GM18861 (cell line): ENCODE measurements around the gene LGI1.

Experiments used
- ATAC-seq: cut with Tn5 transposase; IDR thresholded peaks from one replicate; pipeline ENCODE4 v1.9.1; 2021; ENCODE audit not compliant: unreplicated experiment

The LGI1 gene

DNA sequence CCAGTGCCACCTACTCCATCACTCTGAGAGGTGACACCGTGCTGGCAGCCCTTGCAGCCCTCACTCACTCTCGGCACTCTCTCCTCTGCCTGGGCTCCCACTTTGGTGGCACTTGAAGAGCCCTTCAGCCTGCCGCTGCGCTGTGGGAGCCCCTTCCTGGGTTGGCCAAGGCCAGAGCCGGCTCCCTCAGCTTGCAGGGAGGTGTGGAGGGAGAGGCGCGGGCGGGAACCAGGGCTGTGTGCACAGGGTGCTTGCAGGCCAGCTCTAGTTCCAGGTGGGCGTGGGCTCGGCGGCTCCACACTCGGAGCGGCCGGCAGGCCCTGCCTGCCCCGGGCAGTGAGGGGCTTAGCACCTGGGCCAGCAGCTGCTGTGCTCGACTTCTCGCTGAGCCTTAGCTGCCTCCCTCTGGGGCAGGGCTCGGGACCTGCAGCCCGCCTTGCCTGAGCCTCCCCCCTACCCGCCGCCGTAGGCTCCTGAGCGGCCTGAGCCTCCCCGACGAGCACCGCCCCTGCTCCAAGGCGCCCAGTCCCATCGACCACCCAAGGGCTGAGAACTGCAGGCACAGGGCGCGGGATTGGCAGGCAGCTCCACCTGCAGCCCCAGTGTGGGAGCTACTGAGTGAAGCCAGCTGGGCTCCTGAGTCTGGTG lies 87.4 kb downstream of the LGI1 start:
- no peak for ATAC-seq
